Mononuclear cell (primary cell): ENCODE measurements around the gene BEGAIN. TPM values are rescaled to one million over a fixed set of nuclear protein-coding genes. Genes with fewer than 3 reads are reported as not detected.

ENCODE experiments used
- H3K27me3 ChIP-seq: 2 replicates; pipeline ENCODE4 v1.6.0; 2011; ENCODE audit warnings: low read length, control low read depth; ENCODE audit not compliant: insufficient read depth
- H3K4me1 ChIP-seq: 2 replicates; pipeline ENCODE4 v1.5.1; 2011; ENCODE audit warnings: mild to moderate bottlenecking, low read length, control low read depth; ENCODE audit not compliant: insufficient read depth
- H3K4me3 ChIP-seq: 2 replicates; pipeline ENCODE4 v1.5.1; 2011; ENCODE audit warnings: mild to moderate bottlenecking, low read length, moderate library complexity
- H3K9me3 ChIP-seq: 2 replicates; pipeline ENCODE4 v1.5.1; 2011; ENCODE audit warnings: low read depth, mild to moderate bottlenecking, control low read depth, low read length
- total RNA-seq: library from RNA; depleted of rRNA; stranded (reverse); fragments of >200 nt; gene quantifications from one replicate; pipeline ENCODE4 v1.2.3, GENCODE V29; 2012

Gene BEGAIN
- total RNA-seq, 1 donor: 0.73 TPM

- H3K4me1 ChIP-seq: no peaks in the 10 kb centered on the region
- H3K4me3 ChIP-seq: no peak overlapping the region
- H3K27me3 ChIP-seq: no peaks in the 10 kb centered on the region
- no peaks in the 10 kb centered on the region for H3K9me3 ChIP-seq
Measured at GRCh38 chr14:100593751-100594624, 6.8 kb upstream of the BEGAIN start.

GRCh38 chr14:100592972-100593371 lies 5.8 kb upstream of the BEGAIN start:
- Histone ChIP-seq H3K27me3 (peaks cover 8% of the 10 kb centered on the region), H3K4me3 (no peak overlapping the region), H3K4me1 (no peaks in the 10 kb centered on the region), H3K9me3 (no peaks in the 10 kb centered on the region)

- Histone ChIP-seq H3K4me3 (no peak overlapping the region), H3K27me3 (peaks cover 13% of the 10 kb centered on the region), H3K4me1 (no peaks in the 10 kb centered on the region), H3K9me3 (no peaks in the 10 kb centered on the region)
Measured at GRCh38 chr14:100592461-100592891, 5.3 kb upstream of the BEGAIN start.

GRCh38 chr14:100591453-100592371 lies 4.5 kb upstream of the BEGAIN start:
- no peak overlapping the region for H3K4me3 ChIP-seq
- H3K9me3 ChIP-seq: no peaks in the 10 kb centered on the region
- H3K27me3 ChIP-seq: peaks cover 13% of the 10 kb centered on the region
- H3K4me1 ChIP-seq: peaks cover under 1% of the 10 kb centered on the region

GRCh38 chr14:100590726-100591452 lies 3.7 kb upstream of the BEGAIN start:
- H3K4me3 ChIP-seq: no peak overlapping the region
- H3K4me1 ChIP-seq: peaks cover 6% of the 10 kb centered on the region
- no peaks in the 10 kb centered on the region for H3K9me3 ChIP-seq
- H3K27me3 ChIP-seq: peaks cover 19% of the 10 kb centered on the region

GRCh38 chr14:100589760-100590469 lies 2.7 kb upstream of the BEGAIN start:
- no peak overlapping the region for H3K4me3 ChIP-seq
- H3K4me1 ChIP-seq: peaks cover 6% of the 10 kb centered on the region
- peaks cover 21% of the 10 kb centered on the region for H3K27me3 ChIP-seq
- no peaks in the 10 kb centered on the region for H3K9me3 ChIP-seq

GRCh38 chr14:100589071-100589759 lies 2.0 kb upstream of the BEGAIN start:
- Histone ChIP-seq H3K4me3 (no peak overlapping the region), H3K27me3 (peaks cover 21% of the 10 kb centered on the region), H3K9me3 (no peaks in the 10 kb centered on the region), H3K4me1 (peaks cover 6% of the 10 kb centered on the region)

- Histone ChIP-seq H3K4me1 (peaks cover 6% of the 10 kb centered on the region), H3K4me3 (no peak overlapping the region), H3K27me3 (peaks cover 21% of the 10 kb centered on the region), H3K9me3 (no peaks in the 10 kb centered on the region)
Measured at GRCh38 chr14:100588671-100589070, 1.5 kb upstream of the BEGAIN start.

- Histone ChIP-seq H3K9me3 (no peaks in the 10 kb centered on the region), H3K4me1 (peaks cover 6% of the 10 kb centered on the region), H3K4me3 (no peak overlapping the region), H3K27me3 (peaks cover 21% of the 10 kb centered on the region)
Measured at GRCh38 chr14:100587763-100588411, 670 bp upstream of the BEGAIN start.

- Histone ChIP-seq H3K4me3 (no peak overlapping the region), H3K9me3 (no peaks in the 10 kb centered on the region), H3K4me1 (peaks cover 6% of the 10 kb centered on the region), H3K27me3 (peaks cover 21% of the 10 kb centered on the region)
Measured at GRCh38 chr14:100586403-100587085, 673 bp downstream of the BEGAIN start.

- no peaks in the 10 kb centered on the region for H3K9me3 ChIP-seq
Measured at GRCh38 chr14:100586153-100586402, 1.1 kb downstream of the BEGAIN start.

GRCh38 chr14:100585448-100586152 lies 1.6 kb downstream of the BEGAIN start:
- no peak overlapping the region for H3K4me3 ChIP-seq
- H3K4me1 ChIP-seq: peaks cover 6% of the 10 kb centered on the region
- H3K9me3 ChIP-seq: no peaks in the 10 kb centered on the region
- H3K27me3 ChIP-seq: peaks cover 21% of the 10 kb centered on the region

More at GRCh38 chr14:100586153-100586402, 1.1 kb downstream of the BEGAIN start:
- peaks cover 21% of the 10 kb centered on the region for H3K27me3 ChIP-seq
- H3K4me1 ChIP-seq: peaks cover 6% of the 10 kb centered on the region
- no peak overlapping the region for H3K4me3 ChIP-seq
